Parathyroid adenoma (tissue), 2 donors: Measurements from ENCODE around the gene APELA.
"Not testable (repeated sequence)": the region's sequence is repeated elsewhere in the genome, so short reads cannot be mapped to it uniquely, and the experiment has no call there.

Experiments used
- H2AFZ ChIP-seq: fragments of 300-600 bp; sonication (generic); one replicate; pipeline ENCODE4 v1.7.0; 2017; ENCODE audit warnings: antibody characterized with exemption, mild to moderate bottlenecking
- H3K27ac ChIP-seq: fragments of 300-600 bp; sonication (generic); one replicate; pipeline ENCODE4 v1.7.0; 2017
- H3K27me3 ChIP-seq: fragments of 300-600 bp; sonication (generic); one replicate; pipeline ENCODE4 v1.7.0; 2017; ENCODE audit warnings: low read length; ENCODE audit not compliant: control insufficient read depth, insufficient read depth
- H3K36me3 ChIP-seq: fragments of 300-600 bp; sonication (generic); one replicate; pipeline ENCODE4 v1.7.0; 2017; ENCODE audit warnings: low read length; ENCODE audit not compliant: control insufficient read depth, insufficient read depth
- H3K4me1 ChIP-seq: fragments of 300-600 bp; sonication (generic); one replicate; pipeline ENCODE4 v1.7.0; 2017; ENCODE audit warnings: control low read depth
- H3K4me2 ChIP-seq: fragments of 300-600 bp; sonication (generic); one replicate; pipeline ENCODE4 v1.7.0; 2017; ENCODE audit warnings: low read length
- H3K4me3 ChIP-seq: fragments of 300-600 bp; sonication (generic); one replicate; pipeline ENCODE4 v1.7.0; 2017; ENCODE audit warnings: low read depth, low read length
- H3K79me2 ChIP-seq: fragments of 300-600 bp; sonication (generic); one replicate; pipeline ENCODE4 v1.7.0; 2017; ENCODE audit warnings: control low read depth
- H3K9ac ChIP-seq: fragments of 300-600 bp; sonication (generic); one replicate; pipeline ENCODE4 v1.7.0; 2017; ENCODE audit warnings: mild to moderate bottlenecking
- H3K9me3 ChIP-seq: fragments of 300-600 bp; sonication (generic); one replicate; pipeline ENCODE4 v1.7.0; 2017; ENCODE audit warnings: low read length; ENCODE audit not compliant: control insufficient read depth
- TF ChIP-seq, protein P1 (sequence below): fragments of 300-600 bp; sonication (generic); IDR thresholded peaks from one replicate; pipeline ENCODE4 v1.7.0; 2017; ENCODE audit warnings: antibody characterized with exemption, mild to moderate bottlenecking
- donor health status: primary hyperparathyroidism.

Gene APELA

DNA sequence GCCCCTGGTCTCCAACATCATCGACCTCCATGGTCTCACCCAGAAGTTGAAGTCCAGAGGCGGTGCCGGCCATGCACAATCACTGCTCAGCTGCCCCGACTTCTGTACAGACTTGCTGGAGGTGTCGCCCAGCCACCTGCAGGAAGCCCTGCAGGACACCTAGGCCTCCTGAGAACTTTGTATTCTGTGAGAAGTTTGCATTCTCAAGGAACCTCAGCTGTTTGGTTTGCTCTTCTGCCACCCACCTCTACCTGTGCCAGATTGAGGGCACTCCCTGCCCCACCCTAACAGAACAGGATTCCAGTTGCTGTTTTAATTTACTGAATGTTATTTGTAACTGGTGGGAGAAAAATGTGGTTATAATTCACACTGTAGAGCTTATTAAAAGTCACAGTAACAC lies 53.7 kb downstream of the APELA start:
- Histone ChIP-seq H3K4me2 (no peak overlapping the region), H3K27me3 (no peaks in the 10 kb centered on the region), H3K79me2 (no peaks in the 10 kb centered on the region), H3K36me3 (no peaks in the 10 kb centered on the region), H3K9ac (no peak overlapping the region), H2AFZ (no peak overlapping the region), H3K4me1 (no peaks in the 10 kb centered on the region), H3K9me3 (no peaks in the 10 kb centered on the region), H3K27ac (no peak overlapping the region), H3K4me3 (no peak overlapping the region)
- TF ChIP-seq, protein P1, sequence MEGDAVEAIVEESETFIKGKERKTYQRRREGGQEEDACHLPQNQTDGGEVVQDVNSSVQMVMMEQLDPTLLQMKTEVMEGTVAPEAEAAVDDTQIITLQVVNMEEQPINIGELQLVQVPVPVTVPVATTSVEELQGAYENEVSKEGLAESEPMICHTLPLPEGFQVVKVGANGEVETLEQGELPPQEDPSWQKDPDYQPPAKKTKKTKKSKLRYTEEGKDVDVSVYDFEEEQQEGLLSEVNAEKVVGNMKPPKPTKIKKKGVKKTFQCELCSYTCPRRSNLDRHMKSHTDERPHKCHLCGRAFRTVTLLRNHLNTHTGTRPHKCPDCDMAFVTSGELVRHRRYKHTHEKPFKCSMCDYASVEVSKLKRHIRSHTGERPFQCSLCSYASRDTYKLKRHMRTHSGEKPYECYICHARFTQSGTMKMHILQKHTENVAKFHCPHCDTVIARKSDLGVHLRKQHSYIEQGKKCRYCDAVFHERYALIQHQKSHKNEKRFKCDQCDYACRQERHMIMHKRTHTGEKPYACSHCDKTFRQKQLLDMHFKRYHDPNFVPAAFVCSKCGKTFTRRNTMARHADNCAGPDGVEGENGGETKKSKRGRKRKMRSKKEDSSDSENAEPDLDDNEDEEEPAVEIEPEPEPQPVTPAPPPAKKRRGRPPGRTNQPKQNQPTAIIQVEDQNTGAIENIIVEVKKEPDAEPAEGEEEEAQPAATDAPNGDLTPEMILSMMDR = no peak

DNA sequence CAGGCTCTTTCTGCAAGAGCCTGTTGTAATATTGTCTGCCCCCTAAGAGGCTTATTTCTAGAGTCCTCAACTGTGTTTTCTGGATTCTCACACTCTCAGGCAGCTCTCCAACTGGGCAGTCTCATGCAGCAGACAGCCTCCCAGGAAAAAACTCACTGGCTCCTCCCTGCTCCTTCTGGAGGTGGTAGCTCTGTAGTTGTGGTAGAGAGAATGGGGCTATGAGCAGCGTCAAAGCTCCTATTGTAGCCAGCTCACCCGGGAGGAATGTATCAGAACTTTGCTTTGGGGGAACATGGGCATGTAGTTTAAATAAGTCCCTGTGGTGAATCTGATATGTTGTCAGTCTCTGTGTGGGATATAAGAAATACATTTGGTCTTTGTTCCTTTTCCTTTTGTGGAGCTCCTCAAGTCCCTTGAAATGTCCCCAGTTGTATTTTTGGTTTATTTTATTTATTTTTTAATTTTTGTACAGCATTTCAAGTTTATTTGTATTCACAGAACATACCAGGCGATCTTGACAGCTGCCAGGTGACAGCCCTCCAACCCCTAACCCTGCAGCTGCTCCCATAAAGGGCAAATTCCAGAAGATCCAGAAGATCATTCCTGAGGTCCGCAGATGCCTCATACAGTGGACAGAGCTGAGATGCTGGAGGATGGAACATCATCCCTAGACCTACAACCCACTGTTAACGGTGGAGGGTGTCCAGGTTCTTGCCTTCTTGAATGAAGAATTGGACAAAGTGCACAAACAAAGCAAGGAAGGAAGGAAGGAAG lies 54.8 kb downstream of the APELA start:
- no peaks in the 10 kb centered on the region for H3K9me3 ChIP-seq
- H3K9ac ChIP-seq = no peak overlapping the region
- H3K4me2 ChIP-seq = no peak overlapping the region
- no peaks in the 10 kb centered on the region for H3K36me3 ChIP-seq
- H3K4me3 ChIP-seq = no peak overlapping the region
- no peaks in the 10 kb centered on the region for H3K4me1 ChIP-seq
- TF ChIP-seq, protein P1 = no peak
- H3K27me3 ChIP-seq = no peaks in the 10 kb centered on the region
- H3K79me2 ChIP-seq = no peaks in the 10 kb centered on the region
- H2AFZ ChIP-seq = no peak overlapping the region
- H3K27ac ChIP-seq = no peak overlapping the region

DNA sequence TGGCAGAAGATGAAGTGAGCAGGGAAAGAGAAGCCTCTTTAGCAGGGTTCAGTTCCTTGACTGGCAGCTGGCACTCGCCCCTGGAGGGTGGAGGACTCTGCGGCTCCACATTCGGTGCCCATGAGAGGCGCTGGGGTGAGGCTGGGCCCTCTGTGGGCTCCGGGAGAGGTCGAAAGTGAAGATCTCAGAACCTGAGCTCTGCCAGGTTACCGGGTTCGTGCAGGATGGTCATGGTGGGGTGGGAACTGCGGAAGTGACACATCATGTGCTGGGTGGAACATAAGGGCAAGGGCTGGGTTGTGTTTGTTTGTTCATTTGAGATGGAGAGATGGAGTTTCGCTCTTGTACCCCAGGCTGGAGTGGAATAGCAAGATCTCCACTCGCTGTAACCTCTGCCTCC lies 56.3 kb downstream of the APELA start:
- Histone ChIP-seq H3K9me3 (no peaks in the 10 kb centered on the region), H3K27me3 (no peaks in the 10 kb centered on the region), H3K4me1 (no peaks in the 10 kb centered on the region), H3K36me3 (no peaks in the 10 kb centered on the region), H3K4me3 (no peak overlapping the region), H2AFZ (no peak overlapping the region), H3K9ac (no peak overlapping the region), H3K27ac (no peak overlapping the region), H3K4me2 (no peak overlapping the region), H3K79me2 (no peaks in the 10 kb centered on the region)
- TF ChIP-seq, protein P1 = no peak

DNA sequence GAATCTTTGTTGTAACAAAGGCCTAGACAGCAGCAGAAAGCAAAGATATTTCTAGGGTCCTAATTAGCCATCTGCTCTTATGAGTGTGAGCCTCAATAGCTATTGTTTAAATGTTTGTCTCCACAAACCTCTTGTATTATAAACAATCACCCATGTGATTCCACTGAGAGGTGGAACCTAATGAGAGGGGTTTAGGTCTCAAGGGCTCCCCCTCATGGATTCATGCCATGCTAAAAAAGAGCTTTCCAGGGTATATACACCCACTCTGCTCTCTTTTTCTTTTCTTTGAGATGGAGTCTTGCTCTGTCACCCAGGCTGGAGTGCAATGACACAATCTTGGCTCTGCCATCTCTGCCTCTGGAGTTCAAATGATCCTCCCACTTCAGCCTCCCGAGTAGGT lies 58.4 kb downstream of the APELA start:
- Histone ChIP-seq H2AFZ (no peak overlapping the region), H3K36me3 (no peaks in the 10 kb centered on the region), H3K4me1 (no peaks in the 10 kb centered on the region), H3K9ac (no peak overlapping the region), H3K4me2 (no peak overlapping the region), H3K27ac (no peak overlapping the region), H3K4me3 (no peak overlapping the region), H3K9me3 (no peaks in the 10 kb centered on the region), H3K79me2 (no peaks in the 10 kb centered on the region), H3K27me3 (no peaks in the 10 kb centered on the region)
- TF ChIP-seq, protein P1 = no peak

DNA sequence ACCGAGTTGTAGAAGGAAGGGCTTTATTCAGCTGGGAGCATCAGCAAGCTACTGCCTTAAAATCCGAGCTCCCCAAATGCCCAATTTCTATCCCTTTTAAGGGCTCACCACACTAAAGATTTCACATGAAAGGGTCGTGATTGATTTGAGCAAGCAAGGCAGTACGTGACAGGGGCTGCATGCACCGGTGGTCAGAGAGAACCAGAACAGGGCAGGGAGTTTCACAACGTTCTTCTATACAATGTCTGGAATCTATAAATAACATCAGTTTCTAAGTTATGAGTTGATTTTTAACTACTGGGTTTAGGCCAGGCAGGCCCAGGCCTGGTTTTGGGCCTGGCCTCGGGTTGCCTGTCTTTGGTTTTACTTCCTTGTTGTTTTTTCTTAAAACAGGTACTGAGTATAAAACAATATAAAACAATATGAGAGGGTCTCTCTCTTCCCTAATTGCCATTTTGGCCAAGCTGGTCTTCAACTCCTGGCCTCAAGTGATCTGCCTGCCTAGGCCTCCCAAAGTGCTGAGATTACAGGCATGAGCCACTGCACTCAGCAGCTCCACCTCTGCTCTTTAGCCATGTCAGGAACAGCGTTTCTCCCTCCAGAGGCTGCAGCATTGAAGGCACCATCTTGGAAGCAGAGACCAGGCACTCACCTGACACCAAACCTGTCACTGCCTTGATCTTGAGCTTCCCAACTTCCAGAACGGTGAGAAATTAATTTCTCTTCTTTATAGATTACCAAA lies 59.1 kb downstream of the APELA start:
- H3K4me2 ChIP-seq, H3K79me2 ChIP-seq, H3K9me3 ChIP-seq, H3K36me3 ChIP-seq, H2AFZ ChIP-seq, H3K9ac ChIP-seq, H3K4me1 ChIP-seq, H3K4me3 ChIP-seq, H3K27me3 ChIP-seq, H3K27ac ChIP-seq: not testable (repeated sequence)
